Neural cell (in vitro differentiated cells): Measurements from ENCODE around the gene RILPL2.
"Not testable (repeated sequence)": the region's sequence is repeated elsewhere in the genome, so short reads cannot be mapped to it uniquely, and the experiment has no call there.

Experiments
- EP300 ChIP-seq: fragments of 450-650 bp; conservative IDR thresholded peaks from 2 replicates; pipeline ENCODE4 v1.6.1; 2014; ENCODE audit warnings: antibody characterized with exemption, mild to moderate bottlenecking, moderate library complexity; ENCODE audit not compliant: poor library complexity, severe bottlenecking
- EZH2 ChIP-seq: fragments of 200-600, 300-800 bp; shearing (Covaris generic), sonication (generic); IDR thresholded peaks from 2 replicates; pipeline ENCODE4 v1.6.1; 2014; ENCODE audit warnings: antibody characterized with exemption, low read length, borderline replicate concordance, mild to moderate bottlenecking; ENCODE audit not compliant: insufficient read depth, poor library complexity, severe bottlenecking
- MXI1 ChIP-seq: fragments of 450-650 bp; conservative IDR thresholded peaks from 2 replicates; pipeline ENCODE4 v1.6.1; 2014; ENCODE audit warnings: antibody characterized with exemption, mild to moderate bottlenecking; ENCODE audit not compliant: poor library complexity, severe bottlenecking
- POLR2AphosphoS5 ChIP-seq: IDR thresholded peaks from 2 replicates; pipeline ENCODE4 v1.6.1; 2012
- TF ChIP-seq, protein P1 (sequence below): fragments of 450-650 bp; IDR thresholded peaks from 2 replicates; pipeline ENCODE4 v1.5.1; 2014; ENCODE audit warnings: antibody characterized with exemption, mild to moderate bottlenecking, moderate library complexity; ENCODE audit not compliant: poor library complexity, severe bottlenecking

DNA sequence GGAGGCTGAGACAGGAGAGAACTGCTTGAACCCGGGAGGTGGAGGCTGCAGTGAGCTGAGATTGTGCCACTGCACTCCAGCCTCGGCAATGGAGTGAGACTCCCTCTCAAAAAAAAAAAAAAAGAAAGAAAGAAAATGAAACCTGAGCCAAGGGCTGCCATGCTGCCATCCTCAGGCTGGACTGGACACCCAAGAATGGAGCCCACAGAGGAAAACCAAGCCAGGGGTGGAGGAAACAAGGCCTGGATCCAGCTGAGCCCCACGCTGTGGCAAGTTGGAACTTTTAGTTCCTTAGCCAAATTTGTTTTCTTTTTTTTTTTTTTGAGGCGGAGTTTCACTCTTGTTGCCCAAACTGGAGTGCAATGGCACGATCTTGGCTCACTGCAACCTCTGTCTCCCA lies 44.8 kb upstream of the RILPL2 start:
- TF ChIP-seq, protein P1, sequence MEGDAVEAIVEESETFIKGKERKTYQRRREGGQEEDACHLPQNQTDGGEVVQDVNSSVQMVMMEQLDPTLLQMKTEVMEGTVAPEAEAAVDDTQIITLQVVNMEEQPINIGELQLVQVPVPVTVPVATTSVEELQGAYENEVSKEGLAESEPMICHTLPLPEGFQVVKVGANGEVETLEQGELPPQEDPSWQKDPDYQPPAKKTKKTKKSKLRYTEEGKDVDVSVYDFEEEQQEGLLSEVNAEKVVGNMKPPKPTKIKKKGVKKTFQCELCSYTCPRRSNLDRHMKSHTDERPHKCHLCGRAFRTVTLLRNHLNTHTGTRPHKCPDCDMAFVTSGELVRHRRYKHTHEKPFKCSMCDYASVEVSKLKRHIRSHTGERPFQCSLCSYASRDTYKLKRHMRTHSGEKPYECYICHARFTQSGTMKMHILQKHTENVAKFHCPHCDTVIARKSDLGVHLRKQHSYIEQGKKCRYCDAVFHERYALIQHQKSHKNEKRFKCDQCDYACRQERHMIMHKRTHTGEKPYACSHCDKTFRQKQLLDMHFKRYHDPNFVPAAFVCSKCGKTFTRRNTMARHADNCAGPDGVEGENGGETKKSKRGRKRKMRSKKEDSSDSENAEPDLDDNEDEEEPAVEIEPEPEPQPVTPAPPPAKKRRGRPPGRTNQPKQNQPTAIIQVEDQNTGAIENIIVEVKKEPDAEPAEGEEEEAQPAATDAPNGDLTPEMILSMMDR: not testable (repeated sequence)
- TF ChIP-seq EZH2, EP300, MXI1, POLR2AphosphoS5: not testable (repeated sequence)
